Measurements from ENCODE around the gene SYT17.

The SYT17 gene

DNA sequence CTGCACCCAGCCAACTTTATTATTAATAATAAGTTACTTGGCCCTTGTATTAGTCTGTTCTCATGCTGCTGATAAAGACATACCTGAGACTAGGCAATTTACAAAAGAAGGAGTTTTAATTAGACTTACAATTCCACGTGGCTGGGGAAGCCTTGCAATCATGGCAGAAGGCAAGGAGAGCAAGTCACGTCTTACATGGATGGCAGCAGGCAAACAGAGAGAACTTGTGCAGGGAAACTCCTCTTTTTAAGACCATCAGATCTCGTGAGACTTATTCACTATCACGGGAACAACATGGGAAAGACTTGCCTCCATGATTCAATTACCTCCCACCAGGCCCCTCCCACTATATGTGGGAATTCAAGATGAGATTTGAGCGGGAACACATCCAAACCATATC lies 47.7 kb downstream of the SYT17 start:
- no peak for DNase-seq (ENCODE audit: low read depth, low spot score)

GRCh38 chr16:19218581-19218980 lies 50.5 kb downstream of the SYT17 start:
- DNase-seq (ENCODE audit: low read depth, low spot score), result no peak

GRCh38 chr16:19219836-19220235 lies 51.8 kb downstream of the SYT17 start:
- DNase-seq (ENCODE audit: low read depth, low spot score), result no peak

DNA sequence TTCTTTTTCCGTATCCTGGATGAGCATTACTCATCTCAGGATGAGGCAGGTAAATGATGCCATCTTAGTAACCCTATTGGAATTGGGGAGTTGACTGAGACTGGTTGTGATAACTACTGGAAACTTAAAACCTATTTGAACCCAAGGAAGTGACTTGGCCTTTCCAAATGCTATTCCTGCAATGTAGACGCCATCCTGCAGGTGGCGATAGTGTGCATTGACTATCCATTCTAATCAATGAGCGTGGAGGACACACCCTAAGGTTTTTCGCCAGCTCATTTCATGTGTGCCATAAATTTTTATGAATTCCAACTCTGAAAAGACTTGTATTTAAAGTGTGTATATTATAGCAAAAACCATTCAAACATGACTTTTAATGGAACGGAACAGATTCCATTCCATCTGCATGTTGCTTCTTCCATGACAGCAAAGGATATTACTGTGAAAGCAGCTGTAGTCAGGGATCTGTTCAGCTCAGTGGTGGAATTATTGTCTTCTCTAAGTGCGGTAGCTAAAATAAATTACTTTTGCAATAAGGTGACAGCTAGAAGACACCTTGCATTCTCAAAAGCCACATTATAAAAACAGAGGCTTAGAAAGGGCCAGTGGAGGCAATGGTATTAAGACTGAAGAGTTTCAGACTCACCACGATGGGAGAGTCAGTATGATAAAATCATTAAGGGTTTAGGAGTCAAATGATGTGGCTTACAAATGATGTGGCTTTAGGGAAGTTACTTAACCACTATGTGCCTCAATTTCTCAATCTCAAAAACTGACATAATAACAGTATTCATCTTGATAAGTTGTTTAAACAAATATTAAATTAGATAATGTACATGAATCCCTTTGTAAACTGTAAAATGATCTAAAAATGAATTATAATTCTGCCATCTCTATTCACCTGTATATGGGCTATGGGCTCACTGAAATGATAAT lies 55.5 kb downstream of the SYT17 start:
- DNase-seq (ENCODE audit: low read depth, low spot score), result no peak

DNA sequence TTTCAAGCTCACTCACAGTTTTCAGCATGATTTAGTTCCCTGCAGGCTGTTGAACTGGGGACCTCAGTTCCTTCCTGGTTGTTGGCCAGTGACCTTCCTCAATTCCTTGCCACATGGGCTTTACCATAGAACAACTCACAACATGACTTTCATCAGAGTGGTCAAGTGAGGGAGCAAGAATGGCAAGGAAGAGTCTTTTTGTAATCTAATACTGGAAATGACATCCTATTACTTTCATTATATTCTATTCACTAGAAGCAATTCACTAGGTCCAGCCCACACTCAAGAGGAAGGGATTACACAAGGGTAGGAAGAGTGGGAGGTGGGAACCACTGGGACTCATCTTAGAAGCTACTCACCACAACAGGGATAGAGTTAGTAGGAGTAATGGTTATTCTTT lies 57.6 kb downstream of the SYT17 start:
- DNase-seq (ENCODE audit: low read depth, low spot score), result no peak

- no peak for DNase-seq (ENCODE audit: low read depth, low spot score)
Measured at GRCh38 chr16:19227643-19228042, 59.6 kb downstream of the SYT17 start.

GRCh38 chr16:19228052-19228451 lies 60.0 kb downstream of the SYT17 start:
- no peak for DNase-seq (ENCODE audit: low read depth, low spot score)

DNA sequence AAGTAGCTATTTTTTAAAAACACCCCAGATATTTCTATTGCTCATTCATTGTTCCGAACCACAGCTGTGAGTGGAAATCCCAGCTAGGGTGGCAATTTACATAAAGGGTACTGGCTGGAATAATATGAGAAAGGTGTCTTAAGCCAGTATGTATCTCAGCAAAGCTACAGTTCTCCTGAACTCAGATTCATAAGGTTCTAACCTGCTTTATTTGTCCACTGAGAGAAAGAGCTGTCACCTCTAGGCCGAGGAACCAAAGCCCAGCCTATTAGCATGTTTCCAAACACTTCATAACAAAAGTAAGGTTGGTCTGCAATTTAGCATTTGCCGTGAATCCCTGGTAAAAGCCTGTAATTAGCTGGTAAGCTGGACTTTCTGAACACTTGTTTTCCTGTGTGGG lies 60.5 kb downstream of the SYT17 start:
- no peak for DNase-seq (ENCODE audit: low read depth, low spot score)

- no peak for DNase-seq (ENCODE audit: low read depth, low spot score)
Measured at GRCh38 chr16:19230575-19230974, 62.5 kb downstream of the SYT17 start.

DNA sequence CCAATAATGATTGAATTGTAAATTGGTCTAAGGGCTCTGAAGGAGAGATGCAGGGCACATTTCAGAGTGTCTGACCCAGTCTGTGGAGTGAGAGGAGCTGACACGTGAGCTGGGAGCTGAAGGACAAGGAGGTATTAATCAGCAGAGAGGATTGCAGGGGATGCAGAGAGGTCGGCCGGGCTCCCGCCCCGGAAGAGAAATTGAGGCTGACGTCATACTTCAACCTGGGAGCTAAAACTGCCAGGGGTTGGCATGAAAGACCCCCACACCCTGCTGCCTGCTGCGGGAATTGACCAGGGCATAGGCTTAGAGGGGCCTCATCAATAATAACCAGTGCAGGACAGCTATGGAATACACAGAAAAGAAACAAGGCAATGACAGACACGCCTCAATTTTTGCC lies 63.8 kb downstream of the SYT17 start:
- DNase-seq (ENCODE audit: low read depth, low spot score), result no peak

DNA sequence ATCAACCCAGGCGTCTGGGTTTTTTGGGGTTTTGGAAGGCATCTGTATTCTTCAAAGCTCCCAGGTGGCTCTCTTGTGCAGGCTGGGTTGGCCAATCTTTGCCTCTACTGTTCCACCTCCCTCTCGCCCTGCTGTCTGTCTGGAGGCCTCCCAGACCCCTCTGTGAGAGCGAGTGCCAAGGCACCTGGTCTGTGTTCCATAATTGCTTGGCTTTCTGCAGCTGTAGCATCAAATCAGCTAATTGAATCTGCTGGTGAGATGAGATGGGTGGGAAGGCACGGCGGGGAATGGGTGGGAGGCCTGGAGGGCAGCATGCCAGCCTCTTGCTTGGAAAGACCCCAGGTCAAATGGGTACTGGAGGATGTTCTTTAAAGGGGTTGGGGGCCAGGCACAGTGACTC lies 64.9 kb downstream of the SYT17 start:
- no peak for DNase-seq (ENCODE audit: low read depth, low spot score)

GRCh38 chr16:19235478-19235877 lies 67.4 kb downstream of the SYT17 start:
- DNase-seq (ENCODE audit: low read depth, low spot score), result no peak

GRCh38 chr16:19235886-19236285 lies 67.8 kb downstream of the SYT17 start:
- no peak for DNase-seq (ENCODE audit: low read depth, low spot score)

DNA sequence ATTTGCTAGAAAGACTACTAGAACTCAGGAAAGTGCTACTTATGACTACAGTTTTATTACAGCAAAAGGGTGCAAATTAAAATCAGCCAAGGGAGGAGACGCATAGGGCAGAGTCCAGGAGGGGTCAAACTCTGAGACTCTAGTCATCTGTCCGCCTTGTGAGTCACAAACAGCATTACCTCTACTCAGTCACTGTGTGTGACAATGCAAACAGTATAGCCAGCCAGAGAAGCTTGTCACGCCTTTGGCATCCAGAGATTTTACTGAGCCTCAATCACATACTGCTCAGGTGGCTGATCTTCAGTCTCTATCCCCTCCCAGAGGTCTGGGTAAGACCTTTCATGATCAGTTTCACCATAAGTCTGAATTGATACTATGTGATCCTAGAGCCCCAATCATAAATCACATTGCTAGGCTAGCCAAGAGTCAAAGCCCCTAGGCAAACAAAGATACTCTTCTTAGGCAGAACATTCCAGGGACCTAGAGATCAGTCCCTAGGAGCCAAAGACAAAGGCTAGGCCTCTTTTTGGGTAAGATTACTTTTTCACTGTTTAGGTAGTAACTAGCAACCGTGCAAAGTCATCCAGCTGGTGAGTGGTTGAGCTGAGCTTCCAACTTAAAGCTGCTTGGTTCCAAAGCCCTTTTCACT lies 68.6 kb downstream of the SYT17 start:
- DNase-seq (ENCODE audit: low read depth, low spot score), result no peak

GRCh38 chr16:19238406-19238805 lies 70.4 kb downstream of the SYT17 start:
- no peak for DNase-seq (ENCODE audit: low read depth, low spot score)

GRCh38 chr16:19239511-19240155 lies 71.6 kb downstream of the SYT17 start:
- no peak for DNase-seq (ENCODE audit: low read depth, low spot score)

- DNase-seq (ENCODE audit: low read depth, low spot score), result no peak
Measured at GRCh38 chr16:19240494-19240893, 72.5 kb downstream of the SYT17 start.

DNA sequence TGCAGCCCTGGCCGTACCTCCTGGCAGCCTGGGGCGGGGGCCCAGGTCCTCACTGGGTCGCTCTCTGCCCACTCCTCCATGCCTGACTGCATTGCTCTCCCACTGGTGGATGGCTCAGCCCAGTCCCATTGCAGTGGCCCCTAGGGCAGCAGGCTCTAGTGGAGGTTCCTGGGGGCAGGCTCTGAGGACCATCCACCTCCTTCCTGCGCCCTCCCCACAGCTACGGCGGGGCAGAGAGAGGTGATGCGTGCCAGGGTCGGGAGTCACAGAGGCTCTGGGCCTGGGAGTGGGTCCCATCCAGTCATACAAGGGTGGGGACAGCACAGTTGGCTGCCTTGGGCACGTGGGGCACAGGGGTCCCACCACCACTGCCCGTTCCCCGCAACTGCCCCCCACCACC lies 73.5 kb downstream of the SYT17 start:
- DNase-seq (ENCODE audit: low read depth, low spot score), result no peak

DNA sequence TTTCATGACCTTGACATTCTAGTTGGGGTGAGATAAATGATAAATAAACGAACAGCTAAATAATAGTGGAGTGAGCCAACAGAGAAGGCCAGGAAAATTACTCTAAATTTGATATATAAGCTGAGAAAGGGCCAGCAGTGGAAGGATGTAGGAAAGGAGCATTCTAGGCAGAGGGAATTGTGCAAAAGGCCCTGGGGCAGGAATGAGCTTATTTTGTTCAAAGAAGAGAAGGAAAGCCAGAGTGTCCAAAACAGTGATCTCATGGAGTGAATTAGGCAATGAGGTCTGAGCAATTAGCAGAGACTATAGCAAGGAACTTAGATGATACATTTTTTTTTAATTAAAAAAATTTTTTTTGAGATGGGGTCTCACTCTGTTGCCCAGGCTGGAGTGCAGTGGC lies 74.1 kb downstream of the SYT17 start:
- no peak for DNase-seq (ENCODE audit: low read depth, low spot score)

- DNase-seq (ENCODE audit: low read depth, low spot score), result no peak
Measured at GRCh38 chr16:19242987-19243575, 75.0 kb downstream of the SYT17 start.

DNA sequence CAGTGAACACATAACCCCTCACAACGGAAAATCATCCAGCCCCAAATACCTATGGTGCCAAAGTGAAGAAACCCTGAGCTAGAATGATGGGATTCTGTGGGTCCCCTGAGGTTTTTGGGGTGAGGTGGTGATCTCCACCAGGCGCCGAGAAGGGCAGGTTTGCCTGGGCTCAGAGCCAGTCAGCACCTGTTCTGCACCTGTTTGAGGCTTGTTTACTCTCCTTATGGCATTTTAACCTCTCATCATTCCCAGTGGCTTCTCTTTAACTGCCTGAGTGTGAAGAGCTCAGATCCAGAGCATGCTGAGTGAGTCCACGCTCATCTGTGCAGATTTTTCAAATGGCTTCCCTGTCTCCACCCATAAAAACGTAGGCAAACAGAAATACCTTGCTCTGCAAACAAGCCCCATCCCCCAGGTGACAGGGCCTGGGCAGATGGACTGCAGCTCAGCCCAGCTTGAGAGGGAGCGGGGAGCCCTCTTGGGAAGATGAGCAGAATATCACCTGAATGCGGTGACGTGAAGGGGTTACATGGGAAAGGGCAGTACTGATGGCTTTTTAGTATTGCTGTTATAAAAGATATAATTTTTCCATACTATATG lies 77.4 kb downstream of the SYT17 start:
- no peak for DNase-seq (ENCODE audit: low read depth, low spot score)

GRCh38 chr16:19252904-19253303 lies 84.9 kb downstream of the SYT17 start:
- DNase-seq (ENCODE audit: low read depth, low spot score), result no peak

Measured in smooth muscle cell of the brain vasculature (primary cell).